ENCODE results near the gene HDAC9. TPM values are rescaled to one million over a fixed set of nuclear protein-coding genes. Genes with fewer than 3 reads are reported as not detected.

Gene HDAC9
- total RNA-seq, 1 experiment from 2014 or later: 79.1 TPM

GRCh38 chr7:18890885-18891621 is 395.5 kb downstream of the HDAC9 start:
- peaks cover 41% of the 10 kb centered on the region for H3K4me1 ChIP-seq (replicated peaks)
- peak overlapping the region; percentile 39; the same call in 1 of the 2 replicates for H3K27ac ChIP-seq
- H3K36me3 ChIP-seq: no peaks in the 10 kb centered on the region
- no peaks in the 10 kb centered on the region for H3K9me3 ChIP-seq (replicated peaks)
- peak in 1 of 2 experiments; percentile 50 for DNase-seq (ENCODE audit: low read depth in 1 of 2, low spot score in 2 of 2)
- H3K4me3 ChIP-seq: no peak overlapping the region
- H3K27me3 ChIP-seq (replicated peaks): no peaks in the 10 kb centered on the region

DNA sequence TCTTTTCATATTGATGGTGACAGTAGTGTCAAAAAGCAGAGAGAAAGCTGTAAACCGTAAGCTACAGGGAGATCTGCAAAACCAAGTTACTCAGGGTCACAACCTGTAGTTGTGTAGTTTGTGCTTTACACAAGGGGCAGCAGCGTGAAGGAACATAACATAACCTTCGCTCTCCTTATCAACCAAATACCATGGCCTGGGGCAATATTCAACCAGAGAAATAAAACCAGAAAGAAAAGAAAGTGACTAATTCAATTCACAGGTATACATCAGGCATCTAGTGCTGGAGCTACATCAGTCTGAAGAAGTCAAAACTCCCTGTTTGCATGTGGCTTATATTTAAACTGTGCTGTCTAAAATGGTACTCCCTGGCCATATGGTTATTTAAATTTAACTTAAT is 397.6 kb downstream of the HDAC9 start:
- no peak overlapping the region for H3K27ac ChIP-seq
- H3K4me1 ChIP-seq (replicated peaks): peaks cover 49% of the 10 kb centered on the region
- DNase-seq (ENCODE audit: low read depth in 1 of 2, low spot score in 2 of 2): no peak
- H3K36me3 ChIP-seq: no peaks in the 10 kb centered on the region
- H3K27me3 ChIP-seq (replicated peaks): no peaks in the 10 kb centered on the region
- no peak overlapping the region for H3K4me3 ChIP-seq
- H3K9me3 ChIP-seq (replicated peaks): no peaks in the 10 kb centered on the region

DNA sequence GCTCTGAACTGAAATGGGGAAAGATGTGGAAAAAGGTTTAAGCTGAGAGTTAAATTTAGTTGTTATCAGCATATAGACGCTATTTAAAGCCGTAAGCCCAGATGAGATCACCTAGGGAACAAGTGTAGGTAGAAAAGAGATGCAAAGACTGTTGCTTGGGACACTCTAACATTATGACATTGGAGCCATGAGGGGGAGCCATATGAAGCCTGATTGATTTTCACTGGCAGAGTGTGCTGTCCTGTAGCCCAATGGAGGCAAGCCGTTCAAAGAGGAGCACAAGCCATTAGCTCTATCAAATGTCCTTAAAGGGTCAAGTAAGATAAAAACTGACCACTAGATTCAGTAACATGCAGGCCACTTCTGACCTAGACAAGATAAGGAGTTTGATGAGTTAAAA is 398.6 kb downstream of the HDAC9 start:
- no peak for DNase-seq (ENCODE audit: low read depth in 1 of 2, low spot score in 2 of 2)
- Histone ChIP-seq H3K36me3 (no peaks in the 10 kb centered on the region), H3K4me1 (replicated peaks) (peaks cover 47% of the 10 kb centered on the region), H3K4me3 (no peak overlapping the region), H3K27me3 (replicated peaks) (no peaks in the 10 kb centered on the region), H3K27ac (no peak overlapping the region), H3K9me3 (replicated peaks) (no peaks in the 10 kb centered on the region)

GRCh38 chr7:18895456-18895855 is 399.9 kb downstream of the HDAC9 start:
- DNase-seq (ENCODE audit: low read depth in 1 of 2, low spot score in 2 of 2): peak in 1 of 2 experiments; percentile 87
- H3K27ac ChIP-seq: peak overlapping the region; percentile 88
- H3K4me3 ChIP-seq: no peak overlapping the region

DNA sequence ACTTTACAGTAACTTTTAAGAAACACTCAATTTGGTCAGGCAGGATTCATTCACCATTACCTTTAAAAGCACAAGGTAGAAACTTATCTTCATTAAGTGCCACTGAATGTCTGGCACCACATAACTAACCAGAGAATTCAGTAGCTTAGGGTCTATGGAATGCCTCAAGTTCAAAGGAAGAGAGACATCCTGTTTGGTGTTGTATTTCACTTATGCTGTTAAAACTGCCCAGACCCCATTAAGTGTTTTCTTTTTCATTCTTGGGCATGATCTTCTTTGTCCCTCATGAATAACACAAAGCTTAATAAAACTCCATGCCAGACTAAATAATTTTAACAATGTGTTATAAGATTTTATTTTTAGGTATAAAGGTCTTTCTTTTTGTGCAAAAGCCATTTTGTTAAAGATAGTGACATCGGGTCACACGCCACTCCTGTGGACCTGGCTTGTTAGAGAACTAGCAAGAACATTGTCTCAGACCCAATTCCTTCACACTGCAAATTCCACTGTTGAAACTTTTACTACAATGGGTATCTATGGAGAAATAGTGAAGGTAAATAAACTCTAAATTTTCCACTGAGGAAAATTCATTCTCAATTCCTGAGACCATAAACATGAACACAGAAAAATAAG is 400.9 kb downstream of the HDAC9 start:
- Histone ChIP-seq H3K36me3 (no peaks in the 10 kb centered on the region), H3K4me1 (replicated peaks) (peaks cover 32% of the 10 kb centered on the region), H3K4me3 (no peak overlapping the region), H3K27me3 (replicated peaks) (no peaks in the 10 kb centered on the region), H3K9me3 (replicated peaks) (no peaks in the 10 kb centered on the region), H3K27ac (peak overlapping the region; percentile 88)
- peak in 1 of 2 experiments; percentile 53 for DNase-seq (ENCODE audit: low read depth in 1 of 2, low spot score in 2 of 2)

More at GRCh38 chr7:18895456-18895855, 399.9 kb downstream of the HDAC9 start:
- Histone ChIP-seq H3K36me3 (no peaks in the 10 kb centered on the region), H3K9me3 (replicated peaks) (no peaks in the 10 kb centered on the region), H3K27me3 (replicated peaks) (no peaks in the 10 kb centered on the region), H3K4me1 (replicated peaks) (peaks cover 35% of the 10 kb centered on the region)

GRCh38 chr7:18900236-18900635 is 404.7 kb downstream of the HDAC9 start:
- H3K4me1 ChIP-seq (replicated peaks): peaks cover 31% of the 10 kb centered on the region

GRCh38 chr7:18900803-18901202 is 405.3 kb downstream of the HDAC9 start:
- Histone ChIP-seq H3K36me3 (no peaks in the 10 kb centered on the region), H3K4me1 (replicated peaks) (peaks cover 25% of the 10 kb centered on the region), H3K4me3 (no peak overlapping the region), H3K9me3 (replicated peaks) (no peaks in the 10 kb centered on the region), H3K27ac (no peak overlapping the region), H3K27me3 (replicated peaks) (no peaks in the 10 kb centered on the region)
- DNase-seq (ENCODE audit: low read depth in 1 of 2, low spot score in 2 of 2): no peak

More at GRCh38 chr7:18900236-18900635, 404.7 kb downstream of the HDAC9 start:
- no peak overlapping the region for H3K4me3 ChIP-seq
- H3K27ac ChIP-seq: no peak overlapping the region
- DNase-seq (ENCODE audit: low read depth in 1 of 2, low spot score in 2 of 2): no peak
- H3K27me3 ChIP-seq (replicated peaks): no peaks in the 10 kb centered on the region
- no peaks in the 10 kb centered on the region for H3K9me3 ChIP-seq (replicated peaks)
- no peaks in the 10 kb centered on the region for H3K36me3 ChIP-seq

- H3K4me3 ChIP-seq: no peak overlapping the region
- H3K4me1 ChIP-seq (replicated peaks): peaks cover 20% of the 10 kb centered on the region
- H3K9me3 ChIP-seq (replicated peaks): no peaks in the 10 kb centered on the region
- H3K36me3 ChIP-seq: no peaks in the 10 kb centered on the region
- DNase-seq (ENCODE audit: low read depth in 1 of 2, low spot score in 2 of 2): peak in 1 of 2 experiments; percentile 52
- H3K27me3 ChIP-seq (replicated peaks): no peaks in the 10 kb centered on the region
- H3K27ac ChIP-seq: no peak overlapping the region
Observed at GRCh38 chr7:18901351-18901750, 405.8 kb downstream of the HDAC9 start.

DNA sequence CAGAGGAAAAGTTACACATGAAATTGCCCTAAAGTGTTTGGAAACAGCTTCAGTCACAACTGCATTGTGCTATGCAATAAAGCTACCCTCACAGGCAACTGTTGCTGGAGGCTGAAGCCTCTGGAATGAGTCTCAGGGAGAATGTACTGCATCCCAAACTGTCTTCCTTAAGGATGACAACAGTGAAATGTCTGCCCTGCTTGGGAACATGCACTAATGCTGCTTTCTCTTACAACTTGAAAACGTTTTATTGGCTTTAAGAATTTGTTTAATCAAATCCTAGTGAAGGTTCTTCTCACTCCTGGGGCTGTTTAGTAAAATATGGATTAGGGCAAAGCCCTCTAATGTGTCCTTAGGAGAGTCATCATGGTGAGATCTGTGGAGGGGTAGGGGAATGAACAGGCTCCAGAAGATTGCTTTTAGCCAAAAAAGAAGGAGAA is 406.5 kb downstream of the HDAC9 start:
- no peak for DNase-seq (ENCODE audit: low read depth in 1 of 2, low spot score in 2 of 2)
- Histone ChIP-seq H3K36me3 (no peaks in the 10 kb centered on the region), H3K4me1 (replicated peaks) (peaks cover 14% of the 10 kb centered on the region), H3K27ac (no peak overlapping the region), H3K4me3 (no peak overlapping the region), H3K9me3 (replicated peaks) (no peaks in the 10 kb centered on the region), H3K27me3 (replicated peaks) (no peaks in the 10 kb centered on the region)

- H3K27me3 ChIP-seq (replicated peaks): no peaks in the 10 kb centered on the region
- H3K4me3 ChIP-seq: no peak overlapping the region
- DNase-seq (ENCODE audit: low read depth in 1 of 2, low spot score in 2 of 2): no peak
- peaks cover 14% of the 10 kb centered on the region for H3K4me1 ChIP-seq (replicated peaks)
- no peak overlapping the region for H3K27ac ChIP-seq
- H3K9me3 ChIP-seq (replicated peaks): no peaks in the 10 kb centered on the region
- no peaks in the 10 kb centered on the region for H3K36me3 ChIP-seq
Observed at GRCh38 chr7:18902892-18903291, 407.3 kb downstream of the HDAC9 start.

GRCh38 chr7:18903695-18904094 is 408.1 kb downstream of the HDAC9 start:
- Histone ChIP-seq H3K4me3 (no peak overlapping the region), H3K4me1 (replicated peaks) (peaks cover 14% of the 10 kb centered on the region), H3K9me3 (replicated peaks) (no peaks in the 10 kb centered on the region), H3K27ac (no peak overlapping the region), H3K27me3 (replicated peaks) (no peaks in the 10 kb centered on the region), H3K36me3 (no peaks in the 10 kb centered on the region)
- no peak for DNase-seq (ENCODE audit: low read depth in 1 of 2, low spot score in 2 of 2)

DNA sequence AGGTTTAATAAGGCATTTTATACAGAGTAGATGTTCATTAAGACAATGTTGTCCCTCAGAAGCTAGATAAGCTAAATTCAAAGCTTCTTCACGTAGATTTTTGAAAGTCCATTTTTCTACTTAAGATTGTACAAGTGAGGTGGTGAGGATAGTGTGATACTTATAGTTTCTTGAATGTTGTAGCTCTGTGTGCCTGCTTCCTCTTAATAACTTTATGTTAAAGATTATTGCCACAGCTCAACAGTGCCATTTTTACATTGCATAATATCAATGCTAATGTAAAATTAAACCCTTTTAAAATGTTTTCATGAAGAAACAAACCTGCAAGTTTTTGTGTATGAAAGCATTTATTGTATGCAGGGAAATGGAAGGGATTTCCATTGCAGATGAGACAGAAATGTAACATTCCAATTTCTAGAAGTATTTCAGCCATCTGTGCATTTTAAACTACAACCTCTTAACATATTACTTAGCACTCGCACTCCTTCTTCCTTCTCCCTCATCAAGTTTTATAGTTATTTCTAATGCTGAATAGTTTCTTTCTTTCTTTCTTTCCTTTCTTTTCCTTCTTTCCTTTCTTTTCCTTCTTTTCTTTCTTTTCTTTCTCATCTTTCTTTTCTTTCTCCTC is 409.9 kb downstream of the HDAC9 start:
- Histone ChIP-seq H3K36me3 (no peaks in the 10 kb centered on the region), H3K27me3 (replicated peaks) (no peaks in the 10 kb centered on the region), H3K9me3 (replicated peaks) (no peaks in the 10 kb centered on the region), H3K27ac (no peak overlapping the region), H3K4me1 (replicated peaks) (peaks cover 13% of the 10 kb centered on the region), H3K4me3 (no peak overlapping the region)
- DNase-seq (ENCODE audit: low read depth in 1 of 2, low spot score in 2 of 2): no peak

DNA sequence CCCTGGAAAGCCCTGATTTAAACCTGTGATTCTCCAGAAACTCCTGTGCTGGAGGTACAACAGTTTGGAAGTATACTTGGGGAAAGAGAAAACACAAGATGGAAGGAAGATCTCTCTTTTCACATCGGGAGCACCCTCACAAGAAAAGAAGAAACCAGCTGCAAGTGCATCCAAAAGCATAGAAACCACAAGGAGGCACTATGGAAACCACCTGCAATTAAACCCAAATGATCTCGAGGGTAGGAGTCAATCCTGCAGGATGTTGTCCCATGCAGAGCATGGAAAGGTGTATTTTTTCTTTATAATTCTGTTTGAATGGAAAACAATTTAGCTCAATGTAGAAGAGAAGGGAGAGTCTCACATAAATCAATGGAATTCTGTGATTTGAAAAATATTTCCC is 411.4 kb downstream of the HDAC9 start:
- Histone ChIP-seq H3K36me3 (no peaks in the 10 kb centered on the region), H3K4me1 (replicated peaks) (peaks cover 2% of the 10 kb centered on the region), H3K9me3 (replicated peaks) (no peaks in the 10 kb centered on the region)

GRCh38 chr7:18913106-18913505 is 417.6 kb downstream of the HDAC9 start:
- Histone ChIP-seq H3K36me3 (no peaks in the 10 kb centered on the region), H3K27ac (no peak overlapping the region), H3K9me3 (replicated peaks) (0 out of 2 replicates have a peak, but pooled peaks cover 3% of the 10 kb centered on the region), H3K27me3 (replicated peaks) (no peaks in the 10 kb centered on the region), H3K4me1 (replicated peaks) (no peaks in the 10 kb centered on the region), H3K4me3 (no peak overlapping the region)
- no peak for DNase-seq (ENCODE audit: low read depth in 1 of 2, low spot score in 2 of 2)

More for the DNA sequence above, 411.4 kb downstream of the HDAC9 start:
- Histone ChIP-seq H3K4me3 (no peak overlapping the region), H3K27ac (no peak overlapping the region), H3K27me3 (replicated peaks) (no peaks in the 10 kb centered on the region)
- DNase-seq (ENCODE audit: low read depth in 1 of 2, low spot score in 2 of 2): no peak
